ENCODE results near the gene PFKFB4. TPM values are rescaled to one million over a fixed set of nuclear protein-coding genes. Genes with fewer than 3 reads are reported as not detected.

The PFKFB4 gene
- total and polyA plus RNA-seq, 2 of the 8 experiments (the other 6 are each of a cell fraction or from before 2014, with no cell fraction given), result 10.7 to 20.1 TPM

GRCh38 chr3:48478626-48479555 is 77.7 kb downstream of the PFKFB4 start:
- H2BK15ac ChIP-seq (ENCODE audit: low read length), result peak overlapping the region; percentile 40; the same call in 1 of the 2 replicates
- H3K9ac ChIP-seq (replicated peaks in 1 of 4; ENCODE audit: extremely low read depth in 1 of 4, low read depth in 3 of 4, low read length in 3 of 4), result no peak overlapping the region
- H3K56ac ChIP-seq (replicated peaks; ENCODE audit: insufficient read length, low read depth, low read length), result no peak overlapping the region
- no peaks in the 10 kb centered on the region for H3K36me3 ChIP-seq (ENCODE audit: control insufficient read depth in 2 of 4, insufficient read depth in 4 of 4, low read length in 3 of 4)
- DNase-seq (ENCODE audit: low read depth in 1 of 2, low spot score in 2 of 2), result no peak
- H4K91ac ChIP-seq (replicated peaks; ENCODE audit: insufficient read length, low read length), result peak overlapping the region; percentile 31
- H4K5ac ChIP-seq (ENCODE audit: insufficient read length, low read depth, low read length), result no peak overlapping the region
- H3K4me2 ChIP-seq (ENCODE audit: insufficient read depth in 1 of 2, low read depth in 2 of 2, low read length in 2 of 2), result no peak overlapping the region
- H4K20me1 ChIP-seq (replicated peaks in 1 of 2; ENCODE audit: control insufficient read depth in 1 of 2, insufficient read depth in 2 of 2, low read length in 2 of 2), result no peaks in the 10 kb centered on the region
- no peak overlapping the region for H3K4ac ChIP-seq (replicated peaks; ENCODE audit: insufficient read length, low read depth, low read length)
- POLR2A ChIA-PET (ENCODE audit: partially characterized antibody), result interaction anchor here (7.6 kb wide), 1 partner anchor 15 kb away, joined by 83 read pairs; a partner anchor contains a TSS
- H2AFZ ChIP-seq (ENCODE audit: low read length), result no peak overlapping the region
- no peaks in the 10 kb centered on the region for H3K9me3 ChIP-seq (ENCODE audit: insufficient read depth in 2 of 2, low read depth in 1 of 2, low read length in 1 of 2)
- H3K4me3 ChIP-seq (ENCODE audit: extremely low read depth in 1 of 4, insufficient read depth in 2 of 4, low read depth in 3 of 4, low read length in 4 of 4), result no peak overlapping the region
- H3K27me3 ChIP-seq (replicated peaks in 1 of 4; ENCODE audit: control insufficient read depth in 3 of 4, extremely low read depth in 1 of 4, insufficient read depth in 3 of 4, low read length in 3 of 4), result no peaks in the 10 kb centered on the region
- H3K23ac ChIP-seq (ENCODE audit: insufficient read length), result no peak overlapping the region
- H2BK20ac ChIP-seq (ENCODE audit: low read length), result no peak overlapping the region
- H4K8ac ChIP-seq (ENCODE audit: extremely low read depth, insufficient read depth, low read length), result no peak overlapping the region; the same call in 1 of the 2 replicates
- no peak overlapping the region for H3K14ac ChIP-seq (ENCODE audit: insufficient read length)
- no peak overlapping the region for H2AK5ac ChIP-seq (ENCODE audit: low read depth, low read length)
- no peak overlapping the region for H3K18ac ChIP-seq (ENCODE audit: extremely low read depth, low read length)
- peak overlapping the region; percentile 64 for H2BK120ac ChIP-seq (replicated peaks; ENCODE audit: low read depth, low read length)
- no peaks in the 10 kb centered on the region; the same call in 1 of the 2 replicates for H3K23me2 ChIP-seq (ENCODE audit: low read depth, low read length)
- H2BK5ac ChIP-seq (ENCODE audit: low read depth, low read length), result 0 out of 2 replicates have a peak overlapping the region, but pooled peaks have one; percentile 3
- FAIRE-seq, result no peak
- H3K79me2 ChIP-seq (ENCODE audit: control insufficient read depth in 1 of 2, insufficient read depth in 2 of 2, low read length in 2 of 2), result no peaks in the 10 kb centered on the region
- WGBS, 2 experiments (ENCODE audit: extremely low coverage in 1 of 2, insufficient coverage in 1 of 2, insufficient read length in 1 of 2, insufficient replicate concordance in 2 of 2, low coverage in 1 of 2, low lambda C conversion rate in 2 of 2, missing lambda C conversion rate in 1 of 2), result 89% methylated on average over 19 of the region's 19 CpGs; no CpG with 5 or more reads in 1 of the 2 experiments
- no peaks in the 10 kb centered on the region for H3K79me1 ChIP-seq (ENCODE audit: low read depth, low read length)
- H3K4me1 ChIP-seq (replicated peaks in 1 of 4; ENCODE audit: control insufficient read depth in 3 of 4, insufficient read depth in 4 of 4, low read length in 3 of 4), result peaks cover 0 to 17% (median 12%) of the 10 kb centered on the region in 4 experiments; a peak in 6 of 7 replicates
- CTCF ChIA-PET (ENCODE audit: partially characterized antibody), result interaction anchor here (1.3 to 21.5 kb wide), 4 partner anchors 29 to 70 kb away, joined by 3 to 251 read pairs (median 25); partner anchors contain the start of gene SHISA5
- H3K27ac ChIP-seq (ENCODE audit: low read depth, low read length), result no peak overlapping the region
- 0 out of 2 replicates have a peak overlapping the region, but pooled peaks have one; percentile 9 for H2BK12ac ChIP-seq (ENCODE audit: low read depth, low read length)
- TF ChIP-seq TAF1 (IDR thresholded peaks at IDR 0.05; ENCODE audit: low read depth, low read length) (no peak), CTBP2 (IDR thresholded peaks at IDR 0.05; ENCODE audit: borderline replicate concordance, insufficient read depth, insufficient read length, low read length) (no peak), MAX (IDR thresholded peaks at IDR 0.05) (no peak), BACH1 (IDR thresholded peaks at IDR 0.05; ENCODE audit: low read length) (no peak), RXRA (IDR thresholded peaks at IDR 0.05; ENCODE audit: insufficient read depth, low read depth, low read length) (no peak), POU5F1 (IDR thresholded peaks at IDR 0.05; ENCODE audit: low read depth, low read length) (no peak), RNF2 (IDR thresholded peaks at IDR 0.05; ENCODE audit: borderline replicate concordance, low read depth, low read length, missing control alignments, poor library complexity, severe bottlenecking) (no peak), TEAD4 (IDR thresholded peaks at IDR 0.05; ENCODE audit: low read depth, low read length) (no peak)

All from H1 (cell line).